ENCODE measurements around the gene RNF220. TPM values are rescaled to one million over a fixed set of nuclear protein-coding genes. Genes with fewer than 3 reads are reported as not detected.

RNF220 gene
- total RNA-seq, 1 experiment from 2014 or later: 68.7 TPM

DNA sequence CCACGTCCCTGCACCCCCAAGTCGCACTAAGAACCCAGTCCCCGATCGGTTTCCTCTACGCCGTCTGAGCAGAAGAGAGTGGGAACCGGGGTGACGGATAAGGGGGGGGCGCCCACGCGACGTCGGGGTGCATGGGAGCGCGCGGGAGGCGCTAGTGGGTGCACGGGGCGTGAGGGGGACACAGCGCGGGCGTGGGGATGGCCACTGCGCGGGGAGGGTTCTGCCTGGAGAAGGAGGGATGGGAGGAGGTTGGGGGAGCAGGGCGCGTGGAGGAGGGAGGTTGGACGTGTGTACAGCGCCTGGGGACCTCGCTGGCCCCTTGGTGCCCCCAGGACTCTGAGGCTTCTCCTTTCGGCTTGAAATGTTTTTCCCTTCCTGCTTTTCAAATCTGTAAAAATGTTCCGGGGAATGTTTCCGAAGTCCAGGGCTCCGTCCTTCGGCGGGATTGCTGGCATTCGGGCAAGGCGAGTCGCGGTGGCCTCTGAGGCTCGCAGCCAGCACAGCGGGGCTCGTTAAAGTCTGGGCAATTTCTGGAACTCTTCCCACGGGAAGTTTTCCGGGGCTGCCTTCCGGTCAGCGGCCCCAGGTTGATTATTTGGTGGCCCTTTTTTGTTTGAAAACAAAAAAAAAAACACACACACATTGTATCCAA is 13.1 kb downstream of the RNF220 start:
- Mint-ChIP-seq H3K9me3 (ENCODE audit: low read depth, unreplicated experiment) (no peaks in the 10 kb centered on the region), H3K4me3 (ENCODE audit: low read depth, unreplicated experiment) (no peak overlapping the region), H3K4me1 (ENCODE audit: low read depth, unreplicated experiment) (no peaks in the 10 kb centered on the region), H3K27me3 (ENCODE audit: unreplicated experiment) (peaks cover 32% of the 10 kb centered on the region), H3K36me3 (ENCODE audit: insufficient read depth, unreplicated experiment) (no peaks in the 10 kb centered on the region), H3K27ac (ENCODE audit: unreplicated experiment) (no peak overlapping the region)
- CTCF ChIA-PET: no interaction called here
- no TSS peak for BruUV-seq (replicated peaks)
- intact Hi-C loops (cut with micrococcal nuclease; ENCODE audit: unreplicated experiment): no loop called here
- DNase-seq: no peak
- TF ChIP-seq, protein P1, sequence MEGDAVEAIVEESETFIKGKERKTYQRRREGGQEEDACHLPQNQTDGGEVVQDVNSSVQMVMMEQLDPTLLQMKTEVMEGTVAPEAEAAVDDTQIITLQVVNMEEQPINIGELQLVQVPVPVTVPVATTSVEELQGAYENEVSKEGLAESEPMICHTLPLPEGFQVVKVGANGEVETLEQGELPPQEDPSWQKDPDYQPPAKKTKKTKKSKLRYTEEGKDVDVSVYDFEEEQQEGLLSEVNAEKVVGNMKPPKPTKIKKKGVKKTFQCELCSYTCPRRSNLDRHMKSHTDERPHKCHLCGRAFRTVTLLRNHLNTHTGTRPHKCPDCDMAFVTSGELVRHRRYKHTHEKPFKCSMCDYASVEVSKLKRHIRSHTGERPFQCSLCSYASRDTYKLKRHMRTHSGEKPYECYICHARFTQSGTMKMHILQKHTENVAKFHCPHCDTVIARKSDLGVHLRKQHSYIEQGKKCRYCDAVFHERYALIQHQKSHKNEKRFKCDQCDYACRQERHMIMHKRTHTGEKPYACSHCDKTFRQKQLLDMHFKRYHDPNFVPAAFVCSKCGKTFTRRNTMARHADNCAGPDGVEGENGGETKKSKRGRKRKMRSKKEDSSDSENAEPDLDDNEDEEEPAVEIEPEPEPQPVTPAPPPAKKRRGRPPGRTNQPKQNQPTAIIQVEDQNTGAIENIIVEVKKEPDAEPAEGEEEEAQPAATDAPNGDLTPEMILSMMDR (IDR thresholded peaks at IDR 0.05; ENCODE audit: unreplicated experiment): no peak

DNA sequence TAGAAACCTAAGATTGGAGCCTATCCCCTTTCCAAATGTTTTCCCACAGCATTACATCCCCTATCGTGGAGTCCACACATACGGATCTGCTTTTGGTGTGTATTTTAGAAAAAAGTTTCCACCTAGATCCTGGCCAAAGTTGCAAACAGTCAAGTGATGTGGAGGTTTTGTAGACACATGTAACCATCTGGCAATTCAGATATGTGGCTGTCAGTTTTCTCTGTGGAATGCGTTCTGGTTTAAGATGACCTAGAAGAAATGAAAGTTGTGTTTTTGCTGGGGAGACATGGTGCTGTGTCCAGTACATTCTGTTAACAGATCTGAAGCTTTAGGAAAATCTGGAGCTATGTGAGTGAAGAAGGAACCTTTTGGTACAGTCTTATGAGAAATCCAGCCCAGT is 14.8 kb downstream of the RNF220 start:
- Mint-ChIP-seq H3K4me1 (ENCODE audit: low read depth, unreplicated experiment) (peaks cover 8% of the 10 kb centered on the region), H3K27me3 (ENCODE audit: unreplicated experiment) (peaks cover 43% of the 10 kb centered on the region), H3K27ac (ENCODE audit: unreplicated experiment) (no peak overlapping the region), H3K36me3 (ENCODE audit: insufficient read depth, unreplicated experiment) (no peaks in the 10 kb centered on the region), H3K4me3 (ENCODE audit: low read depth, unreplicated experiment) (no peak overlapping the region), H3K9me3 (ENCODE audit: low read depth, unreplicated experiment) (no peaks in the 10 kb centered on the region)
- CTCF ChIA-PET: no interaction called here
- BruUV-seq (replicated peaks): no TSS peak
- intact Hi-C loops (cut with micrococcal nuclease; ENCODE audit: unreplicated experiment): no loop called here
- TF ChIP-seq, protein P1 (IDR thresholded peaks at IDR 0.05; ENCODE audit: unreplicated experiment): no peak
- DNase-seq: no peak

DNA sequence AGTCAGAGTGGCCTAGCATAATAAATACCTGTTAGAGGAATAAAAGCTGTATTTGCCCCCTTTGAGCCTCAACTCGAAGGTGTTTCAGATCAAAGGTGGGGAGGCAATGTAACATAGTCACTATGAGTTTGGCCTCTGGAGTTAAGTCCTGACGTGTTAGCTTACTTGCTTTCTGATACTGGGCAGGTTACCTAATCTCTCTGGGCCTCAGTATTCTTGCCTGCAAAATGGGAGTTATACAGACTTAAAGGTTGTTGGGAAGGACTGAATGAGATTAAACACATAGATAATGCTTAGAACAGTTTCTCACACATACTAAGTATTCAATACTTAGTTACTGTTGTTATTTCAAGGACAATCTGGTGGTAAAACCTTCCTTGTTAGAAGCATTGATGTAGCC is 15.5 kb downstream of the RNF220 start:
- no peak overlapping the region for H3K27ac Mint-ChIP-seq (ENCODE audit: unreplicated experiment)
- CTCF ChIA-PET: no interaction called here
- TF ChIP-seq, protein P1 (IDR thresholded peaks at IDR 0.05; ENCODE audit: unreplicated experiment): no peak
- peaks cover 49% of the 10 kb centered on the region for H3K27me3 Mint-ChIP-seq (ENCODE audit: unreplicated experiment)
- BruUV-seq (replicated peaks): no TSS peak
- no peak overlapping the region for H3K4me3 Mint-ChIP-seq (ENCODE audit: low read depth, unreplicated experiment)
- intact Hi-C loops (cut with micrococcal nuclease; ENCODE audit: unreplicated experiment): no loop called here
- no peak for DNase-seq
- H3K36me3 Mint-ChIP-seq (ENCODE audit: insufficient read depth, unreplicated experiment): no peaks in the 10 kb centered on the region
- peaks cover 8% of the 10 kb centered on the region for H3K4me1 Mint-ChIP-seq (ENCODE audit: low read depth, unreplicated experiment)
- no peaks in the 10 kb centered on the region for H3K9me3 Mint-ChIP-seq (ENCODE audit: low read depth, unreplicated experiment)

DNA sequence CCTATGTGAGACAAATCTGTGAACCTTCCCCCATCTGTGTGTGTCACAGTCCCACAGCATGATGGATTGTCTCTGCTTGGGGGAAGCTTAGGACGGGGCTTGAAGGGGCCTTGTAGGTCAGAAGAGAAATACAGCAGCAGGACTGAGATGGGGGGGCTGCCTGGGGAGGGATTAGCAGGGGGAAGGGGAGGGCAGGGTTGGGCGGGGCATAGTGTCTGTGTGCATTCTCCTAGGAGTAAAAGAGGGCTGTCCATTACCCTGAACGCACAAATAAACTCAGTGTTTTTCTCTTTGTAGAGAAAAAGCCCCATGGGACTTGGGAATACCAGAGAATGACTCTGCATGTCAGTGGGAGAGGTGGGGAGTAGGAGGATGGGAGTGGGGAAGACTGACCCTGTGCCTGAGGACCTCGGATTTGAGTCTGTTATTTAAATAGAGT is 16.4 kb downstream of the RNF220 start:
- H3K9me3 Mint-ChIP-seq (ENCODE audit: low read depth, unreplicated experiment): no peaks in the 10 kb centered on the region
- no peaks in the 10 kb centered on the region for H3K36me3 Mint-ChIP-seq (ENCODE audit: insufficient read depth, unreplicated experiment)
- H3K4me1 Mint-ChIP-seq (ENCODE audit: low read depth, unreplicated experiment): peaks cover 8% of the 10 kb centered on the region
- no peak overlapping the region for H3K4me3 Mint-ChIP-seq (ENCODE audit: low read depth, unreplicated experiment)
- CTCF ChIA-PET: interaction anchor here (0.8 kb wide), 1 partner anchor 17 kb away, joined by 3 read pairs; no protein-coding TSS in a partner anchor
- BruUV-seq (replicated peaks): no TSS peak
- peaks cover 58% of the 10 kb centered on the region for H3K27me3 Mint-ChIP-seq (ENCODE audit: unreplicated experiment)
- DNase-seq: no peak
- intact Hi-C loops (cut with micrococcal nuclease; ENCODE audit: unreplicated experiment): no loop called here
- no peak overlapping the region for H3K27ac Mint-ChIP-seq (ENCODE audit: unreplicated experiment)
- TF ChIP-seq, protein P1 (IDR thresholded peaks at IDR 0.05; ENCODE audit: unreplicated experiment): no peak
